Activated CD4-positive, alpha-beta memory T cell treated with anti-CD3 and anti-CD28 coated beads, Interleukin-2, amount 10 ng/mL, durations not matched to agents 7 days and 5 days (primary cell): ENCODE measurements around the gene PANK1. TPM values are rescaled to one million over a fixed set of nuclear protein-coding genes. Genes with fewer than 3 reads are reported as not detected.

Source experiments
- CTCF ChIA-PET: fragments of 350-600 bp; sonication (Branson Sonifier 250); formaldehyde crosslinking; loops from one replicate; lab custom pipeline; 2021; ENCODE audit warnings: antibody characterized with exemption, inconsistent platforms; lab: Charles Lee
- POLR2A ChIA-PET: fragments of 350-600 bp; sonication (Branson Sonifier 250); formaldehyde crosslinking; loops from one replicate; lab custom pipeline; 2021; ENCODE audit warnings: antibody characterized with exemption; lab: Charles Lee
- DNase-seq: peaks from one replicate; pipeline ENCODE4 v3.0.0-alpha.2; 2020
- H3K27ac Mint-ChIP-seq: one replicate; pipeline ENCODE4 v1.8.0; 2021; ENCODE audit warnings: mild to moderate bottlenecking, mixed read lengths
- H3K27me3 Mint-ChIP-seq: one replicate; pipeline ENCODE4 v1.8.0; 2021; ENCODE audit warnings: mixed read lengths
- H3K36me3 Mint-ChIP-seq: one replicate; pipeline ENCODE4 v1.8.0; 2021; ENCODE audit warnings: low read depth, mixed read lengths
- H3K4me1 Mint-ChIP-seq: one replicate; pipeline ENCODE4 v1.8.0; 2021; ENCODE audit warnings: mixed read lengths
- H3K4me3 Mint-ChIP-seq: one replicate; pipeline ENCODE4 v1.8.0; 2021; ENCODE audit warnings: mild to moderate bottlenecking, mixed read lengths
- H3K9me3 Mint-ChIP-seq: one replicate; pipeline ENCODE4 v1.8.0; 2021; ENCODE audit warnings: mixed read lengths
- total RNA-seq, 2 experiments: library from RNA; stranded (reverse); gene quantifications; one replicate each; pipeline ENCODE4 v1.2.3, GENCODE V29; 2021

Gene PANK1
- total RNA-seq, 2 experiments from 2014 or later = 4.7 to 6.1 TPM

- no peaks in the 10 kb centered on the region for H3K4me1 Mint-ChIP-seq
- no peak for DNase-seq
- CTCF ChIA-PET = no interaction called here
Observed at GRCh38 chr10:89665302-89665701, 20.3 kb upstream of the PANK1 start.

DNA sequence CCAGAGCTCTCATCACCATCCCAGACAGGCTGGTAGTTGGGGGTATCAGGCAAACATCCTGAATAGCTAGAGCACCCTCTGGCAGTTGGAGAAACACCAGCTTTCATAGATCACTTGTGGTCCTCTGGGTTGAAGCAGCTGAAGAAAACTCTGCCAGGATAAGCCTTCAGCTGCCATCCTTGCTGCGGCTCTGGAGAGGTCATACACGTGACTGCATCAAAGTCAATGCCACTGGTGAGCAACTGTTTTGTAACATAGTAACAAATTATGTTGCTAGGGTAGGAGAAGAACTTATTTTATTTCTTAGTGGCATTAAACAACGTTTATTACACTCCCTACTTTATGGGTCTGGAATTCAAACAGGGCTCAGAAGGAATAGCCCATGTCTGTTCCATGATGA is 19.2 kb upstream of the PANK1 start:
- Mint-ChIP-seq H3K9me3 (no peaks in the 10 kb centered on the region), H3K36me3 (no peaks in the 10 kb centered on the region), H3K4me1 (no peaks in the 10 kb centered on the region), H3K4me3 (no peak overlapping the region), H3K27me3 (peaks cover 15% of the 10 kb centered on the region), H3K27ac (no peak overlapping the region)
- ChIA-PET CTCF (interaction anchor here (1.4 kb wide), 1 partner anchor 10 kb away, joined by 3 read pairs; no protein-coding TSS in a partner anchor), POLR2A (no interaction called here)
- no peak for DNase-seq

More at GRCh38 chr10:89665302-89665701, 20.3 kb upstream of the PANK1 start:
- Mint-ChIP-seq H3K4me3 (no peak overlapping the region), H3K36me3 (no peaks in the 10 kb centered on the region), H3K27me3 (peaks cover 15% of the 10 kb centered on the region), H3K9me3 (no peaks in the 10 kb centered on the region), H3K27ac (no peak overlapping the region)
- POLR2A ChIA-PET = no interaction called here

DNA sequence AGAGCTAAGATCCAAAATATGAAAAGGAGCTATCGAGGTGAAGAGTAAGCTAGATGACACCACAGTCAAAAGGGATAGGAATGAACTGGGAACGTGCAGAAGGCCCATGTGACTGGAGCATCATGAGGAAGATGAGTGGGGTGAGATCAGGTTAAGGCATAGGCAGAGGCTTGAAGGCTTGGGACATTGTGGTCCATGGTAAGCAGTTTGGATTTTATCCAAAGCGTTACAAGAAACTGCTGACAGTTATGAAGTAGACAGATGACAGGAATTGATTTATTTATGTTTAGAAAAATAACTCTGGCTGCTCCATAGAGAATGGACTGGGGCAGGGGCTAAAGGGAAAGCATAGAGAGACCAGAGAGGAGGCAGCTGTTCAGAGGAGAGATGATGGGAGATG is 18.1 kb upstream of the PANK1 start:
- Mint-ChIP-seq H3K27me3 (peaks cover 13% of the 10 kb centered on the region), H3K9me3 (no peaks in the 10 kb centered on the region), H3K4me3 (no peak overlapping the region), H3K4me1 (no peaks in the 10 kb centered on the region), H3K27ac (no peak overlapping the region), H3K36me3 (no peaks in the 10 kb centered on the region)
- POLR2A ChIA-PET = no interaction called here
- no peak for DNase-seq
- CTCF ChIA-PET = interaction anchor here (1.4 kb wide), 1 partner anchor 8 kb away, joined by 3 read pairs; no protein-coding TSS in a partner anchor

DNA sequence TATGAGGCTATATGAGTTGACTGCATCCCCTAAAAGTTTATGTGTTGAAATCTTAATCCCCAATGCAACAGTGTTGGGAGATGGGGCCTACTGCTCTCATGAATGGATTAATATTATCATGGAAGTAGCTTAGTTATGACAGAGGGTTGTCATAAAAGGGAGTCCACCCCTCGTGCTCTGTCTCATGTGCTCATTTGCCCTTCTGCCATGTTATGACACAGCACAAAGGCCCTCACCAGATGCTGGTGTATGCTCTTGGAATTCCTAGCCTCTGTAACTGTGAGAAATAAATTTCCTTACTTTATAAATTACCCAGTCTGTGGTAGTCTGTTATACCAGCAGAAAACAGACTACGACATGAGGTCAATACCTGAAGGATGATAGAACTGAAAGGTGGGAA is 17.6 kb upstream of the PANK1 start:
- DNase-seq = no peak
- Mint-ChIP-seq H3K27ac (no peak overlapping the region), H3K9me3 (no peaks in the 10 kb centered on the region), H3K4me1 (no peaks in the 10 kb centered on the region), H3K4me3 (no peak overlapping the region), H3K27me3 (peaks cover 13% of the 10 kb centered on the region), H3K36me3 (no peaks in the 10 kb centered on the region)
- ChIA-PET CTCF (no interaction called here), POLR2A (no interaction called here)

GRCh38 chr10:89659143-89660131 is 14.4 kb upstream of the PANK1 start:
- H3K4me1 Mint-ChIP-seq = no peaks in the 10 kb centered on the region
- no peak for DNase-seq
- H3K27ac Mint-ChIP-seq = no peak overlapping the region
- ChIA-PET POLR2A (interaction anchor here (1.5 to 1.9 kb wide), 2 partner anchors 16 to 42 kb away, joined by 5 to 6 read pairs; partner anchors contain the start of gene KIF20B), CTCF (interaction anchor here (1.0 kb wide), 1 partner anchor 13 kb away, joined by 4 read pairs; no protein-coding TSS in a partner anchor)
- no peak overlapping the region for H3K4me3 Mint-ChIP-seq
- H3K27me3 Mint-ChIP-seq = peaks cover 2% of the 10 kb centered on the region
- no peaks in the 10 kb centered on the region for H3K36me3 Mint-ChIP-seq
- no peaks in the 10 kb centered on the region for H3K9me3 Mint-ChIP-seq

GRCh38 chr10:89657302-89657701 is 12.3 kb upstream of the PANK1 start:
- CTCF ChIA-PET = no interaction called here
- DNase-seq = no peak
- no peak overlapping the region for H3K4me3 Mint-ChIP-seq
- H3K4me1 Mint-ChIP-seq = no peaks in the 10 kb centered on the region
- peaks cover 2% of the 10 kb centered on the region for H3K27me3 Mint-ChIP-seq
- H3K36me3 Mint-ChIP-seq = no peaks in the 10 kb centered on the region
- no peak overlapping the region for H3K27ac Mint-ChIP-seq
- POLR2A ChIA-PET = no interaction called here
- no peaks in the 10 kb centered on the region for H3K9me3 Mint-ChIP-seq

DNA sequence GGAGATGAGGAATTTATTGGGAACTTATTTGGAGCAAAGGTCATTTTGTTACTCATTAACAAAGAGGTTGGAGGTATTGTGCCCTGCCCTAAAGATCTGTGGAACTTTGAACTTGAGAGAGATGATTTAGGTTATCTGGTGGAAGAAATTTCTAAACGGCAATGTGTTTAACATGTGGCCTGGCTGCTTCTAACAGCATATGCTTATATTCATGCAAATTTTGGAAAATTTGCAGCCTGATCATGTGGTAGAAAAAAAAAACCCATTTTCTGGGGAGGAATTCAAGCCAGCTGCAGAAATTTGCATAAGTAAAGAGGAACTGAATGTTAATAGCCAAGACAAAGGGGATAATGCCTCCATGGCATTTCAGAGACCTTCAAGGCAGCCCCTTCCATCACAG is 10.7 kb upstream of the PANK1 start:
- H3K4me3 Mint-ChIP-seq = no peak overlapping the region
- ChIA-PET POLR2A (no interaction called here), CTCF (no interaction called here)
- H3K4me1 Mint-ChIP-seq = no peaks in the 10 kb centered on the region
- no peak for DNase-seq
- H3K9me3 Mint-ChIP-seq = no peaks in the 10 kb centered on the region
- no peaks in the 10 kb centered on the region for H3K36me3 Mint-ChIP-seq
- no peak overlapping the region for H3K27ac Mint-ChIP-seq
- H3K27me3 Mint-ChIP-seq = peaks cover 2% of the 10 kb centered on the region

DNA sequence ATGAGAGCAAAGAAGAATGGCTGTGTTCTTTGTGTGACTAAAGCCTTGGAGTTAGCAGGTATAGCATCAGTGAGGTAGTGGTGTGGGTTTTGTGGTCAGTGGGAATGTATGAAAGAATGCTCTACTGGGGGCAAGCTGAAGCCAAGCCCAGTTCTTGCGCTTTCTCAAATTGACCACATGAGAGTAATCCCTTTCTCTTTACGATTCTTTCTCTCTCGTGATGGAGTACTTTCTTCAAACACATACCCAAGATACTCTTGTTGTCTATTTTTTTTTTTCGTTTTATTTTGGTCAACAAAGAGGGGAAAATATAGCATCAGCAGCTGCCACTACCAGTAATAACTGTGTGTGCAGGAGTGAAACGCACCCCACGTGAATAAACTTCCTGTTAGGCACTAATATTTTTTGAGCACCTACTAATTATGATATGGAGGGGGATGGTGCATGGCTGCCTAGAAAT is 8.4 kb upstream of the PANK1 start:
- H3K4me1 Mint-ChIP-seq = no peaks in the 10 kb centered on the region
- ChIA-PET CTCF (no interaction called here), POLR2A (interaction anchor here (1.6 kb wide), 1 partner anchor 48 kb away, joined by 4 read pairs; the partner anchor contains the start of gene KIF20B)
- H3K27ac Mint-ChIP-seq = no peak overlapping the region
- no peak for DNase-seq
- no peaks in the 10 kb centered on the region for H3K36me3 Mint-ChIP-seq
- H3K4me3 Mint-ChIP-seq = no peak overlapping the region
- no peaks in the 10 kb centered on the region for H3K9me3 Mint-ChIP-seq
- peaks cover 3% of the 10 kb centered on the region for H3K27me3 Mint-ChIP-seq

DNA sequence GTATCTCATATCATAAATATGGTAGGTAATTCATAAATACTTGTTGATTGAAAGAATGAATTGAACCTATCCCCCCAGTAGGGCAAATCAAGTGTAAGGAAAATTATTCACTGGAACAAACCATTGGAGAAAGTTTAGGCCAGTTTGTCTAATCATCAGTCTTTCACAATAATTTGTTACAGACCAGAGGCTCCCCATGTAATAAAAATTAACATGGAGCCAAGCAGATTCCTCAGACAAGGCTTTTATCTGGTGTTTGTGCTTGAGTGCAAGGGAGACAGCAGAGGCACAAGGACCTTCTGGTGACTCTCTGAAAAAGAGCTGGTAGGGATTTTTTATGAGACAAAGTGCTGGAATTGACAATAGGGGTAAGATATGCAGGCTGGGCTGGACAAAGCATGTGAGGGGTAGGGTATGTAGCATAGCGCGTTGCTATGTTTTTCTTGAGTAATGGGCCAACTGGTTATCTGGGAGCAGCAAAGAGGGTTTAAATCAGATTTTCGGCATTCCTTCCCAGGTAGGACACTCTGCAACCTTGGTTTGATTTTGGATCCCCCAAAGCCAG is 7.8 kb upstream of the PANK1 start:
- ChIA-PET CTCF (no interaction called here), POLR2A (interaction anchor here (1.6 kb wide), 1 partner anchor 49 kb away, joined by 4 read pairs; the partner anchor contains the start of gene KIF20B)
- Mint-ChIP-seq H3K36me3 (no peaks in the 10 kb centered on the region), H3K27ac (no peak overlapping the region), H3K27me3 (peaks cover 2% of the 10 kb centered on the region), H3K9me3 (no peaks in the 10 kb centered on the region), H3K4me3 (no peak overlapping the region), H3K4me1 (no peaks in the 10 kb centered on the region)
- no peak for DNase-seq

DNA sequence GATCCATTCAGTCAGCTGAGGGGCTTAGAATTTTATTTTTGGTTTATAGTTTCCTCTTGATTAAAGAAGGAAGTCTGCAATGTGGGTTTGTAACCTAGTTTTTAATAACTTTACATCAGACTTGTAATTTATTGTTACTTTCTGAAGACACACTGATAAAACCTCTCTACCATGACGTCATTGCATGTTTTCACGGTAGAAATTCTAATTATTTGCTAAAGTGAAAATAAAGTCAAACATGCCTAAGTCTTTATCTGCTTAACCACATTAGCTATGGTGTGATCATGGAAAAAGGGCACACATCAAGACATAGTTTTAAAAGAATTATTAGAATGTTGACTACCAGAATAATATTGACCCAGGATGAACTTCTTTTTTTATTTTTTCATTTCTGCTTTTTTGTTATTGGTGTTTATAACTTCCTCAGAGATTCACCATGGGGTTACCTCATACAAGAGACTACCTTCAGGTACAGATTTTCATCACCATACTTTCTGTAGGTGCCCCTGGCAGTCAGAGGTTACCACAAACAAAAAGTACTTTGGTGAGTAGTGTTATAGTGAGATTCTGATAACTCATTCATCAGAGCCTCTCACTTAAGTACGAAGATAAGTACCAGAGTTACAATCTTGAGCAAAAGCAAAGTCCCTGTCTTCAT is 7.0 kb upstream of the PANK1 start:
- ChIA-PET POLR2A (no interaction called here), CTCF (no interaction called here)
- no peaks in the 10 kb centered on the region for H3K4me1 Mint-ChIP-seq
- no peak overlapping the region for H3K4me3 Mint-ChIP-seq
- DNase-seq = no peak
- H3K27ac Mint-ChIP-seq = no peak overlapping the region
- H3K27me3 Mint-ChIP-seq = peaks cover 2% of the 10 kb centered on the region
- no peaks in the 10 kb centered on the region for H3K9me3 Mint-ChIP-seq
- no peaks in the 10 kb centered on the region for H3K36me3 Mint-ChIP-seq

DNA sequence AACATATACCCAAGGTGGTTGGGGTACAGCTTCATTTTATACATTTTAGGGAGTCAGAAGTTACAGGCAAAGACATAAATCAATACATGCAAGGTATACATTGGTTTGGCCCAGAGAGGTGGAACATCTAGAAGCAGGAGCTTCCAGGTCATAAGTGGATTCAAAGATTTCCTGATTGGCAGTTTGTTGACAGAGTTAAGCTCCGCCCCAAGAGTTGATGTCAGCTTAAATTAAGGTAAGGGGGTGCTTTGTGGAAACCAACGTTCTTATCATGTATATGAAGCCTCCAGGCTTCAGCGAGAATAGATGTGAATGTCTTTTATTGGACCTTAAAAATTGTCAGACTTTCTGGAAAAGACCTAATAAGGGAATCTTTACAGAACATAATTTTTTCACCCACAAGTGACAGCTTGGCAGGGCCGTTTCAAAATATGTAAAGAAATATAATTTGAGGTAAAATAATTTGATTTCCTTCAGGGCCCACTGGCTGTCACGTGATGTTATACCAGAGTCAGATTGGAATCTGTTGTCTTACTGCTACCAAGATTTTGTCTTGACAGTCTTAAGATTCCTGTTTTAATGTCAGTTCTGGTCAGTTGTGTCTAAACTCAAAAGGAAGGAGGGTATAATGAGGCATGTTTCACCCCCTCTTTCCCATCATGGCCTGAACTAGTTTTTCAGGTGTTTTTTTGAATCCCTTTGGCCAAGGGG is 6.3 kb upstream of the PANK1 start:
- POLR2A ChIA-PET = no interaction called here
- H3K27ac Mint-ChIP-seq = no peak overlapping the region
- H3K36me3 Mint-ChIP-seq = no peaks in the 10 kb centered on the region
- H3K27me3 Mint-ChIP-seq = peaks cover 5% of the 10 kb centered on the region
- DNase-seq = no peak
- H3K4me1 Mint-ChIP-seq = no peaks in the 10 kb centered on the region
- no peak overlapping the region for H3K4me3 Mint-ChIP-seq
- no peaks in the 10 kb centered on the region for H3K9me3 Mint-ChIP-seq
- CTCF ChIA-PET = interaction anchor here (0.6 kb wide), 1 partner anchor 1859 kb away, joined by 3 read pairs; no protein-coding TSS in a partner anchor

DNA sequence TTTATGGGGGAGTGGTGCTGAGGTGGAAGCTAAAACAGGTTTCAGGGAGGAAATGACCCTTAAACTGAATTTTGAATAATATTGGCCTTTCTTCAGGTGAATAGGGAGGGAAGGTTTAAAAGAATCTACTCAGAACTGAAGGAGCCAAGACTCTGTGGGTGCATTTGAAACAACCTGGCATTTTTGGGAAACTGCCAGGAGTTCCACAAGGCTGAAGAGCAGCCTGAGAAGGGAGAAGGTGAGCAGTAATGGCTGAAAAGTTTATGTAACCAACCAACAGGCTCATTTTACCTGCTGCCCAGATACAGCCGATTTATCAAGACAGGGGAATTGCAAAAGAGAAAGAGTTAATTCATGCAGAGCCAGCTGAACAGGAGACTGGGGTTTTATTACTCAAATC is 4.0 kb upstream of the PANK1 start:
- Mint-ChIP-seq H3K9me3 (no peaks in the 10 kb centered on the region), H3K27me3 (peaks cover 9% of the 10 kb centered on the region), H3K36me3 (no peaks in the 10 kb centered on the region), H3K4me1 (peaks cover 8% of the 10 kb centered on the region), H3K4me3 (no peak overlapping the region), H3K27ac (no peak overlapping the region)
- CTCF ChIA-PET = no interaction called here
- DNase-seq = no peak
- POLR2A ChIA-PET = no interaction called here
